ENCODE results near the gene EFCAB8.
"Not testable (repeated sequence)": the region's sequence is repeated elsewhere in the genome, so short reads cannot be mapped to it uniquely, and the experiment has no call there.

DNA sequence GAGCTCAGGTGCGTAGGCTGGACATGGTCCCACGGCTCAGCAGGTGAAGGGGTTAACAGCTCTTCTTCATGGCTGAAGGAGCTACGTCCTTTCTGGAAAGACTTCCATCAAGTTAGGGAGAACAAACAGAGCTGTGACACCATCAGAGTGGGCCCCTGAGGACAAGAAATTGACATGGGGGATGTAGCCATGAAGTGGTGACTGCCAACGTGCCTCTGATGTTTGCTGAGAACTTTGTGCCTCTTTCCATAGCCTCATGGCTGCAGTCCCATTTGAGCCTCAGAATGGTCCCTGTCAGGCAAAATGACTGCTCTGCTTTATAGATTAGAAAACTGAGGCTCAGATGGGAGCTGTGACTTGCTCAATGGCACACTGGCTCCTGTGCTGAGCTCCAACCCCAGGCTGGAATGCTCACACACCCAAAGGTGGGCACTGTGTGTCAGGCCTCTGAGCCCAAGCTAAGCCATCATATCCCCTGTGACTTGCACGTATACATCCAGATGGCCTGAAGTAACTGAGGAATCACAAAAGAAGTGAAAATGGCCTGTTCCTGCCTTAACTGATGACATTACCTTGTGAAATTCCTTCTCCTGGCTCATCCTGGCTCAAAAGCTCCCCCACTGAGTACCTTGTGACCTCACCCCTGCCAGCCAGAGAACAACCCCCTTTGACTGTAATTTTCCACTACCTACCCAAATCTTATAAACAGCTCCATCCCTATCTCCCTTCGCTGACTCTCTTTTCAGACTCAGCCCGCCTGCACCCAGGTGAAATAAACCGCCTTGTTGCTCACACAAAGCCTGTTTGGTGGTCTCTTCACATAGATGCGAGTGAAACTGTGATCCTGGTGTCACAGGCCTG is 115.7 kb downstream of the EFCAB8 start:
- not testable (repeated sequence) for TF ChIP-seq CTCF, POLR2A (IDR thresholded peaks at IDR 0.05)

All from body of pancreas (tissue), 4 donors.